ENCODE data around the gene RGS16. TPM values are rescaled to one million over a fixed set of nuclear protein-coding genes. Genes with fewer than 3 reads are reported as not detected.

RGS16 gene
- total RNA-seq, 1 experiment from 2014 or later = 0.23 TPM

DNA sequence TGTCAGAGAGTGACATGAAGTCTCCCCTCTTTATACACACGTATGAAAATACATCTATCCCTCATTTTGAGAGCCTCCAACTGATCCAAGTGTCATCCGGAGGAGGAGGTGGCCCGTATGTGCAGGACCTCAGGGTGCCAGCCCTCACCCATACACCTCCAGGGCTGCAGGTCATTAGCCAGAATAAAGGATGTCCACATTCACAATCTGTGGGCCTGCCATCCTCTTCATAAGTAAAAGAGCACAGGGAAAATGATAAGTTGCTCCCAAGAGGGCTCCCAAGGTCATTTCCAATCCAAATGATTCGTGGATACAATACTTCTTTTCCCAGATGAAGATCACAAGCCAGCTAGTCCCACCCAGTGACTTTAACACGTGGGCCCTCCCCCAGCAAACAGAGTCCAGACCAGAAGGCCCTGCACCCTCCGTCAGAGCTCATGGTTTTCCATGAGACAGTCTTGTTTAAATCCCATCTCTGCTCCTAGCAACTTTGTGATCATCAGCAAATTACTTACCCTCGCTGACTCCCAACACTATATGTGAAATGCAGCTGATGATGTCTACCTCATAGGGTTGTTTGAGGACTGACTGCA is 43.7 kb downstream of the RGS16 start:
- Histone ChIP-seq H3K27me3 (ENCODE audit: control insufficient read depth, insufficient read depth, low read length) (no peaks in the 10 kb centered on the region), H3K4me3 (ENCODE audit: low read depth in 2 of 2, low read length in 2 of 2) (no peak overlapping the region), H3K4me1 (ENCODE audit: control insufficient read depth, insufficient read depth, low read length) (no peaks in the 10 kb centered on the region), H3K36me3 (ENCODE audit: control insufficient read depth, insufficient read depth, low read length) (no peaks in the 10 kb centered on the region), H3K9me3 (ENCODE audit: control insufficient read depth, insufficient read depth, low read depth, low read length) (no peaks in the 10 kb centered on the region), H3K27ac (ENCODE audit: low read length) (no peak overlapping the region)
- ChIA-PET POLR2A (no interaction called here), CTCF (no interaction called here)
- BruUV-seq (replicated peaks) = no TSS peak
- DNase-seq (ENCODE audit: low read depth, low spot score) (no peak), ATAC-seq (no peak)
- in situ Hi-C loops (cut with HindIII; ENCODE audit: low pct_unique_long_range_greater_than_20kb, low sequenced_read_pairs) (no loop called here), intact Hi-C loops (cut with micrococcal nuclease; ENCODE audit: unreplicated experiment) (no loop called here)
- no peak for TF ChIP-seq SIN3A (IDR thresholded peaks at IDR 0.05; ENCODE audit: borderline replicate concordance, insufficient read depth, low read depth, low read length)
- TF ChIP-seq, protein P1, sequence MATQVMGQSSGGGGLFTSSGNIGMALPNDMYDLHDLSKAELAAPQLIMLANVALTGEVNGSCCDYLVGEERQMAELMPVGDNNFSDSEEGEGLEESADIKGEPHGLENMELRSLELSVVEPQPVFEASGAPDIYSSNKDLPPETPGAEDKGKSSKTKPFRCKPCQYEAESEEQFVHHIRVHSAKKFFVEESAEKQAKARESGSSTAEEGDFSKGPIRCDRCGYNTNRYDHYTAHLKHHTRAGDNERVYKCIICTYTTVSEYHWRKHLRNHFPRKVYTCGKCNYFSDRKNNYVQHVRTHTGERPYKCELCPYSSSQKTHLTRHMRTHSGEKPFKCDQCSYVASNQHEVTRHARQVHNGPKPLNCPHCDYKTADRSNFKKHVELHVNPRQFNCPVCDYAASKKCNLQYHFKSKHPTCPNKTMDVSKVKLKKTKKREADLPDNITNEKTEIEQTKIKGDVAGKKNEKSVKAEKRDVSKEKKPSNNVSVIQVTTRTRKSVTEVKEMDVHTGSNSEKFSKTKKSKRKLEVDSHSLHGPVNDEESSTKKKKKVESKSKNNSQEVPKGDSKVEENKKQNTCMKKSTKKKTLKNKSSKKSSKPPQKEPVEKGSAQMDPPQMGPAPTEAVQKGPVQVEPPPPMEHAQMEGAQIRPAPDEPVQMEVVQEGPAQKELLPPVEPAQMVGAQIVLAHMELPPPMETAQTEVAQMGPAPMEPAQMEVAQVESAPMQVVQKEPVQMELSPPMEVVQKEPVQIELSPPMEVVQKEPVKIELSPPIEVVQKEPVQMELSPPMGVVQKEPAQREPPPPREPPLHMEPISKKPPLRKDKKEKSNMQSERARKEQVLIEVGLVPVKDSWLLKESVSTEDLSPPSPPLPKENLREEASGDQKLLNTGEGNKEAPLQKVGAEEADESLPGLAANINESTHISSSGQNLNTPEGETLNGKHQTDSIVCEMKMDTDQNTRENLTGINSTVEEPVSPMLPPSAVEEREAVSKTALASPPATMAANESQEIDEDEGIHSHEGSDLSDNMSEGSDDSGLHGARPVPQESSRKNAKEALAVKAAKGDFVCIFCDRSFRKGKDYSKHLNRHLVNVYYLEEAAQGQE (IDR thresholded peaks at IDR 0.05; ENCODE audit: insufficient read depth in 1 of 2, low read depth in 2 of 2, low read length in 1 of 2) = no peak
- TF ChIP-seq, protein P2, sequence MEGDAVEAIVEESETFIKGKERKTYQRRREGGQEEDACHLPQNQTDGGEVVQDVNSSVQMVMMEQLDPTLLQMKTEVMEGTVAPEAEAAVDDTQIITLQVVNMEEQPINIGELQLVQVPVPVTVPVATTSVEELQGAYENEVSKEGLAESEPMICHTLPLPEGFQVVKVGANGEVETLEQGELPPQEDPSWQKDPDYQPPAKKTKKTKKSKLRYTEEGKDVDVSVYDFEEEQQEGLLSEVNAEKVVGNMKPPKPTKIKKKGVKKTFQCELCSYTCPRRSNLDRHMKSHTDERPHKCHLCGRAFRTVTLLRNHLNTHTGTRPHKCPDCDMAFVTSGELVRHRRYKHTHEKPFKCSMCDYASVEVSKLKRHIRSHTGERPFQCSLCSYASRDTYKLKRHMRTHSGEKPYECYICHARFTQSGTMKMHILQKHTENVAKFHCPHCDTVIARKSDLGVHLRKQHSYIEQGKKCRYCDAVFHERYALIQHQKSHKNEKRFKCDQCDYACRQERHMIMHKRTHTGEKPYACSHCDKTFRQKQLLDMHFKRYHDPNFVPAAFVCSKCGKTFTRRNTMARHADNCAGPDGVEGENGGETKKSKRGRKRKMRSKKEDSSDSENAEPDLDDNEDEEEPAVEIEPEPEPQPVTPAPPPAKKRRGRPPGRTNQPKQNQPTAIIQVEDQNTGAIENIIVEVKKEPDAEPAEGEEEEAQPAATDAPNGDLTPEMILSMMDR (IDR thresholded peaks at IDR 0.05) = no peak
- TF ChIP-seq POLR2AphosphoS5 (IDR thresholded peaks at IDR 0.05; ENCODE audit: low read depth, low read length) = no peak
- no peak for TF ChIP-seq TCF7L2 (IDR thresholded peaks at IDR 0.05; ENCODE audit: low read depth, low read length)

DNA sequence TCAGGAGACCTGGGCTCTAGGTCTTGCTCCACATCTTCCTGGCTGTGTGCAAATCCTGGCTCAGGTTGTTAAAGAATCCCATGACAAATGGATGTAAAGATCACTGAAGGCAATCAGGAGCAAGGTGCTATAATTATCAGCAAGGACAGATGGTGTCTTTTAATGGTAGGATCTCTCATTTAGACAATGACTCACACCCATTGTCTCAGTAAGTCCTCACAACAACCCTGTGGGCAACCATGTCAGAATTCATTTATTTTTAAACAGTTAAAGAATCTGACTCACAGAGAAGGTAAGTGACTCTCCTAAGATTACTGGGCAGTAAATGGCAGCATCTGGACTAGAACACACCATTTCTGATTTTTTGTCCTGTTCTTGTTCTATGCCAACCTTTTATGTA is 47.9 kb downstream of the RGS16 start:
- ChIA-PET POLR2A (no interaction called here), CTCF (no interaction called here)
- intact Hi-C loops (cut with micrococcal nuclease; ENCODE audit: unreplicated experiment) = no loop called here
- Histone ChIP-seq H3K9me3 (ENCODE audit: control insufficient read depth, insufficient read depth, low read depth, low read length) (no peaks in the 10 kb centered on the region), H3K36me3 (ENCODE audit: control insufficient read depth, insufficient read depth, low read length) (no peaks in the 10 kb centered on the region), H3K4me3 (ENCODE audit: low read depth in 2 of 2, low read length in 2 of 2) (no peak overlapping the region), H3K27ac (ENCODE audit: low read length) (no peak overlapping the region), H3K27me3 (ENCODE audit: control insufficient read depth, insufficient read depth, low read length) (no peaks in the 10 kb centered on the region), H3K4me1 (ENCODE audit: control insufficient read depth, insufficient read depth, low read length) (no peaks in the 10 kb centered on the region)
- ATAC-seq (no peak), DNase-seq (ENCODE audit: low read depth, low spot score) (no peak)
- in situ Hi-C loops (cut with HindIII; ENCODE audit: low pct_unique_long_range_greater_than_20kb, low sequenced_read_pairs) = no loop called here
- TF ChIP-seq, protein P2 (IDR thresholded peaks at IDR 0.05) = no peak
- TF ChIP-seq, protein P1 (IDR thresholded peaks at IDR 0.05; ENCODE audit: insufficient read depth in 1 of 2, low read depth in 2 of 2, low read length in 1 of 2) = no peak
- TF ChIP-seq TCF7L2 (IDR thresholded peaks at IDR 0.05; ENCODE audit: low read depth, low read length) (no peak), SIN3A (IDR thresholded peaks at IDR 0.05; ENCODE audit: borderline replicate concordance, insufficient read depth, low read depth, low read length) (no peak), POLR2AphosphoS5 (IDR thresholded peaks at IDR 0.05; ENCODE audit: low read depth, low read length) (no peak)
- no TSS peak for BruUV-seq (replicated peaks)
